Endothelial cell of umbilical vein (primary cell): ENCODE measurements around the gene MAG. TPM values are rescaled to one million over a fixed set of nuclear protein-coding genes. Genes with fewer than 3 reads are reported as not detected.

Experiments used
- BruUV-seq: library from RNA; stranded (reverse); fragments of 400-500 nt; replicated peaks from 2 replicates; lab custom pipeline; 2021; lab: Mats Ljungman, UMichigan
- CTCF ChIA-PET: fragments of 300-600, 350-600 bp; sonication (Branson Sonifier 250); formaldehyde crosslinking; loops from one replicate; lab custom pipeline; 2021; ENCODE audit warnings: antibody characterized with exemption, inconsistent platforms; lab: Charles Lee
- POLR2A ChIA-PET: fragments of 300-600, 350-600 bp; sonication (Branson Sonifier 250); formaldehyde crosslinking; loops from one replicate; lab custom pipeline; 2021; ENCODE audit warnings: antibody characterized with exemption, inconsistent platforms; lab: Charles Lee
- DNase-seq: peaks from one replicate; pipeline ENCODE4 v3.0.0-alpha.2; 2011; ENCODE audit warnings: low read depth, low spot score
- FAIRE-seq: peaks from 2 replicates; lab custom pipeline; 2011; peaks lifted over from hg19 to GRCh38; lab: Jason Lieb, UNC
- H2AFZ ChIP-seq: 2 replicates; pipeline ENCODE4 v1.6.0; 2012; ENCODE audit warnings: low read depth, low read length, control low read depth, inconsistent platforms
- H3K27ac ChIP-seq: 2 replicates; pipeline ENCODE4 v1.5.1; 2011; ENCODE audit warnings: low read depth, mild to moderate bottlenecking, control low read depth, low read length, moderate library complexity; ENCODE audit not compliant: insufficient read depth
- H3K27me3 ChIP-seq, 2 experiments: 2 replicates each; pipeline versions ENCODE4 v1.6.0 to v1.6.1; 2011; ENCODE audit warnings: low read length in 2 of 2, mixed read lengths in 1 of 2; ENCODE audit not compliant: control insufficient read depth in 2 of 2, insufficient read depth in 2 of 2
- H3K36me3 ChIP-seq, 2 experiments: 2 replicates in 1 of 2; 3 replicates in 1 of 2; pipeline ENCODE4 v1.5.1; 2011; ENCODE audit warnings: low read length in 2 of 2, mild to moderate bottlenecking in 1 of 2, moderate library complexity in 1 of 2; ENCODE audit not compliant: control insufficient read depth in 2 of 2, insufficient read depth in 2 of 2; ENCODE audit errors: extremely low read depth in 1 of 2
- H3K4me1 ChIP-seq: 3 replicates; pipeline ENCODE4 v1.5.1; 2011; ENCODE audit warnings: mild to moderate bottlenecking, low read length; ENCODE audit not compliant: control insufficient read depth, insufficient read depth; ENCODE audit errors: extremely low read depth
- H3K4me2 ChIP-seq: 2 replicates; pipeline ENCODE4 v1.6.1; 2011; ENCODE audit warnings: low read length, control low read depth, mixed read lengths; ENCODE audit not compliant: insufficient read depth
- H3K4me3 ChIP-seq, 3 experiments: fragments of 200-600 bp in 1 of 3; sonication (generic), shearing (Covaris generic) in 1 of 3; replicated peaks in 1 of 3; 2 replicates each; pipeline ENCODE4 v1.5.1; 2011 to 2016; ENCODE audit warnings: control low read depth in 3 of 3, low read length in 3 of 3, mild to moderate bottlenecking in 2 of 3, inconsistent platforms in 1 of 3, low read depth in 1 of 3, moderate library complexity in 1 of 3; ENCODE audit not compliant: insufficient read depth in 1 of 3
- H3K79me2 ChIP-seq: 2 replicates; pipeline ENCODE4 v1.6.0; 2012; ENCODE audit warnings: low read length, inconsistent platforms; ENCODE audit not compliant: control insufficient read depth, insufficient read depth
- H3K9ac ChIP-seq: replicated peaks from 2 replicates; pipeline ENCODE3; 2011; ENCODE audit warnings: low read length, control low read depth; ENCODE audit not compliant: insufficient read depth; ENCODE audit errors: extremely low read depth
- H3K9me1 ChIP-seq: replicated peaks from 3 replicates; pipeline ENCODE4 v1.6.0; 2011; ENCODE audit warnings: mild to moderate bottlenecking, low read length; ENCODE audit not compliant: control insufficient read depth, insufficient read depth; ENCODE audit errors: extremely low read depth
- H3K9me3 ChIP-seq: replicated peaks from 2 replicates; pipeline ENCODE4 v1.5.1; 2012; ENCODE audit warnings: low read length, inconsistent platforms; ENCODE audit not compliant: control insufficient read depth, insufficient read depth
- H4K20me1 ChIP-seq: replicated peaks from 2 replicates; pipeline ENCODE3; 2011; ENCODE audit warnings: mild to moderate bottlenecking, low read length; ENCODE audit not compliant: control insufficient read depth, insufficient read depth; ENCODE audit errors: extremely low read depth
- CTCF ChIP-seq, 2 donors: IDR thresholded peaks; 1 replicate in 1 of 2; 2 replicates in 1 of 2; pipeline ENCODE4 v1.5.1; 2011; ENCODE audit warnings: low read length in 2 of 2, mild to moderate bottlenecking in 2 of 2, moderate library complexity in 2 of 2, control low read depth in 1 of 2, inconsistent platforms in 1 of 2, low read depth in 1 of 2; ENCODE audit not compliant: insufficient read depth in 1 of 2; ENCODE audit errors: extremely low read depth in 1 of 2
- EZH2 ChIP-seq: IDR thresholded peaks from 2 replicates; pipeline ENCODE4 v1.6.1; 2012; ENCODE audit warnings: borderline replicate concordance, low read depth, mild to moderate bottlenecking, moderate library complexity, low read length, inconsistent platforms; ENCODE audit not compliant: severe bottlenecking
- FOS ChIP-seq: IDR thresholded peaks from 2 replicates; pipeline ENCODE4 v1.6.1; 2011; ENCODE audit warnings: mild to moderate bottlenecking, low read length, moderate library complexity, borderline replicate concordance; ENCODE audit not compliant: insufficient read depth
- GATA2 ChIP-seq: IDR thresholded peaks from 2 replicates; pipeline ENCODE4 v1.7.0; 2011; ENCODE audit warnings: low read depth, mild to moderate bottlenecking, moderate library complexity, mixed read lengths, low read length; ENCODE audit not compliant: insufficient read length, insufficient read depth
- JUN ChIP-seq: IDR thresholded peaks from 2 replicates; pipeline ENCODE4 v1.6.1; 2011; ENCODE audit warnings: borderline replicate concordance, low read depth; ENCODE audit not compliant: insufficient read length, insufficient read depth
- MAX ChIP-seq: IDR thresholded peaks from 2 replicates; pipeline ENCODE4 v1.6.1; 2011; ENCODE audit not compliant: insufficient read depth, insufficient read length
- MYC ChIP-seq: IDR thresholded peaks from one replicate; pipeline ENCODE4 v1.6.1; 2011; ENCODE audit warnings: mild to moderate bottlenecking, low read depth, low read length
- POLR2A ChIP-seq: IDR thresholded peaks from 2 replicates; pipeline ENCODE4 v1.6.1; 2012; ENCODE audit warnings: low read depth, mild to moderate bottlenecking, control low read depth, low read length
- POLR2AphosphoS5 ChIP-seq: IDR thresholded peaks from 2 replicates; pipeline ENCODE4 v1.6.1; 2012; ENCODE audit warnings: low read depth, mild to moderate bottlenecking, control low read depth, low read length, moderate library complexity; ENCODE audit not compliant: insufficient read depth
- dilution Hi-C: fragments of 300-500 bp; cut with MboI; formaldehyde crosslinking; loops from one replicate; pipeline ENCODE4 v1.15.0; 2019; ENCODE audit warnings: low sequenced_read_pairs; ENCODE audit not compliant: extremely low pct_ligation_motif_present
- intact Hi-C: fragments of 100-400 bp; cut with micrococcal nuclease; formaldehyde crosslinking; loops from one replicate; pipeline ENCODE4 v1.10.0; 2022
- polyA plus RNA-seq, 4 experiments: library from polyadenylated mRNA; depleted of rRNA in 3 of 4; stranded (reverse) in 3 of 4; unstranded in 1 of 4; fragments of >200 nt; gene quantifications; 2 replicates each; pipeline versions ENCODE4 v1.2.1 to v1.2.3, GENCODE V29; 2011 to 2012; ENCODE audit warnings: missing spikeins in 1 of 4
- total RNA-seq: library from RNA; stranded (reverse); gene quantifications from 2 replicates; pipeline ENCODE4 v1.2.3, GENCODE V29; 2021

Gene MAG
- total and polyA plus RNA-seq, 2 donors (not counting 3 experiments of a cell fraction or from before 2014, with no cell fraction given): not detected

GRCh38 chr19:35348911-35349611 lies 57.1 kb downstream of the MAG start:
- no peaks in the 10 kb centered on the region for H3K27me3 ChIP-seq
- H3K27ac ChIP-seq: no peak overlapping the region
- no peak for FAIRE-seq
- H3K4me3 ChIP-seq: no peak overlapping the region
- no peak overlapping the region for H2AFZ ChIP-seq
- no peaks in the 10 kb centered on the region for H3K36me3 ChIP-seq
- no TSS peak for BruUV-seq
- H3K4me2 ChIP-seq: no peak overlapping the region
- CTCF ChIA-PET: interaction anchor here (1.8 kb wide), 1 partner anchor 146 kb away, joined by 8 read pairs; no protein-coding TSS in a partner anchor
- intact Hi-C loops: no loop called here
- no peak for DNase-seq
- TF ChIP-seq CTCF (IDR thresholded peaks at IDR 0.05; ENCODE audit: extremely low read depth in 1 of 2, insufficient read depth in 1 of 2, low read depth in 1 of 2, low read length in 2 of 2) (no peak), MYC (no peak), EZH2 (no peak), POLR2A (no peak), FOS (no peak), POLR2AphosphoS5 (no peak), JUN (no peak), GATA2 (no peak), MAX (no peak)
- H3K9ac ChIP-seq: no peak overlapping the region
- H3K9me3 ChIP-seq: no peaks in the 10 kb centered on the region
- no peaks in the 10 kb centered on the region for H3K79me2 ChIP-seq
- dilution Hi-C loops: no loop called here
- POLR2A ChIA-PET: no interaction called here
- no peaks in the 10 kb centered on the region for H3K9me1 ChIP-seq
- H3K4me1 ChIP-seq: no peaks in the 10 kb centered on the region
- no peaks in the 10 kb centered on the region for H4K20me1 ChIP-seq
